ENCODE measurements around the gene ADRM1. TPM values are rescaled to one million over a fixed set of nuclear protein-coding genes. Genes with fewer than 3 reads are reported as not detected.
A peak's percentile ranks its signal among the peaks of the same experiment; 100 is the strongest.

Gene ADRM1
- total and polyA plus RNA-seq, 5 donors from 2014 or later, result 67.9 to 117 (median 101) TPM

- H3K4me1 ChIP-seq (ENCODE audit: control insufficient read depth, insufficient read depth, low read length, poor library complexity, severe bottlenecking), result peaks cover 25% of the 10 kb centered on the region
- no peaks in the 10 kb centered on the region for H3K9me3 Mint-ChIP-seq
- H3K9me3 ChIP-seq (ENCODE audit: control insufficient read depth in 2 of 2, low read length in 2 of 2), result no peaks in the 10 kb centered on the region
- no peak for ATAC-seq (ENCODE audit: low read depth in 2 of 2)
- no peaks in the 10 kb centered on the region for H3K27me3 ChIP-seq (ENCODE audit: control insufficient read depth, insufficient read depth, low read length)
- H3K27ac ChIP-seq (ENCODE audit: insufficient read depth, low read length, poor library complexity, severe bottlenecking), result no peak overlapping the region
- no peak for DNase-seq
- H3K27ac Mint-ChIP-seq, result no peak overlapping the region
- H3K4me1 Mint-ChIP-seq, result peaks cover 5 to 25% (median 14%) of the 10 kb centered on the region in 4 donors
- H3K36me3 ChIP-seq (ENCODE audit: control insufficient read depth, insufficient read depth, low read length), result peaks cover 17% of the 10 kb centered on the region
- H3K27me3 Mint-ChIP-seq, result no peaks in the 10 kb centered on the region
- peaks cover 3% of the 10 kb centered on the region for H3K36me3 Mint-ChIP-seq
- no peak overlapping the region for H3K4me3 ChIP-seq (ENCODE audit: low read depth, low read length)
- no peak overlapping the region for H3K4me3 Mint-ChIP-seq
These were observed 2.5 kb upstream of the ADRM1 start for GRCh38 chr20:62300319-62300718.

- Histone ChIP-seq H3K9me3 (ENCODE audit: control insufficient read depth in 2 of 2, low read length in 2 of 2) (no peaks in the 10 kb centered on the region), H3K27me3 (ENCODE audit: control insufficient read depth, insufficient read depth, low read length) (no peaks in the 10 kb centered on the region), H3K27ac (ENCODE audit: insufficient read depth, low read length, poor library complexity, severe bottlenecking) (peak overlapping the region; percentile 92), H3K4me1 (ENCODE audit: control insufficient read depth, insufficient read depth, low read length, poor library complexity, severe bottlenecking) (peaks cover 31% of the 10 kb centered on the region), H3K4me3 (ENCODE audit: low read depth, low read length) (no peak overlapping the region), H3K36me3 (ENCODE audit: control insufficient read depth, insufficient read depth, low read length) (peaks cover 18% of the 10 kb centered on the region)
- no peak for ATAC-seq (ENCODE audit: low read depth in 2 of 2)
- Mint-ChIP-seq H3K4me3 (peak overlapping the region; percentile 9 to 97 (median 75)), H3K9me3 (no peaks in the 10 kb centered on the region), H3K27ac (peak overlapping the region in 2 of 3 donors; percentile 40 to 93), H3K36me3 (peaks cover 6% of the 10 kb centered on the region), H3K4me1 (peaks cover 5 to 31% (median 15%) of the 10 kb centered on the region in 4 donors), H3K27me3 (no peaks in the 10 kb centered on the region)
- no peak for DNase-seq
These were observed 1.6 kb upstream of the ADRM1 start for GRCh38 chr20:62301111-62301668.

- Mint-ChIP-seq H3K4me1 (peaks cover 5 to 31% (median 15%) of the 10 kb centered on the region in 4 donors), H3K36me3 (peaks cover 6% of the 10 kb centered on the region), H3K9me3 (no peaks in the 10 kb centered on the region), H3K4me3 (peak overlapping the region; percentile 87 to 97 (median 96)), H3K27me3 (no peaks in the 10 kb centered on the region), H3K27ac (peak overlapping the region; percentile 93 to 100 (median 98))
- peaks cover 23% of the 10 kb centered on the region for H3K36me3 ChIP-seq (ENCODE audit: control insufficient read depth, insufficient read depth, low read length)
- DNase-seq (peak; percentile 74 to 95 (median 82)), ATAC-seq (ENCODE audit: low read depth in 2 of 2) (peak; percentile 48 to 52)
- peak overlapping the region; percentile 92 for H3K27ac ChIP-seq (ENCODE audit: insufficient read depth, low read length, poor library complexity, severe bottlenecking)
- no peaks in the 10 kb centered on the region for H3K27me3 ChIP-seq (ENCODE audit: control insufficient read depth, insufficient read depth, low read length)
- peak overlapping the region; percentile 59 for H3K4me3 ChIP-seq (ENCODE audit: low read depth, low read length)
- H3K4me1 ChIP-seq (ENCODE audit: control insufficient read depth, insufficient read depth, low read length, poor library complexity, severe bottlenecking), result peaks cover 31% of the 10 kb centered on the region
- no peaks in the 10 kb centered on the region for H3K9me3 ChIP-seq (ENCODE audit: control insufficient read depth in 2 of 2, low read length in 2 of 2)
These were observed 940 bp upstream of the ADRM1 start for GRCh38 chr20:62301773-62302340.

GRCh38 chr20:62303062-62303339, 204 bp downstream of the ADRM1 start:
- DNase-seq, result no peak
- peak overlapping the region; percentile 65 for H3K27ac ChIP-seq (ENCODE audit: insufficient read depth, low read length, poor library complexity, severe bottlenecking)
- H3K36me3 Mint-ChIP-seq, result peaks cover 6% of the 10 kb centered on the region
- H3K9me3 ChIP-seq (ENCODE audit: control insufficient read depth in 2 of 2, low read length in 2 of 2), result no peaks in the 10 kb centered on the region
- H3K4me3 ChIP-seq (ENCODE audit: low read depth, low read length), result no peak overlapping the region
- H3K27me3 ChIP-seq (ENCODE audit: control insufficient read depth, insufficient read depth, low read length), result no peaks in the 10 kb centered on the region
- no peak for ATAC-seq (ENCODE audit: low read depth in 2 of 2)
- no peaks in the 10 kb centered on the region for H3K27me3 Mint-ChIP-seq
- peaks cover 32% of the 10 kb centered on the region for H3K36me3 ChIP-seq (ENCODE audit: control insufficient read depth, insufficient read depth, low read length)
- peaks cover 5 to 31% (median 15%) of the 10 kb centered on the region in 4 donors for H3K4me1 Mint-ChIP-seq
- H3K27ac Mint-ChIP-seq, result peak overlapping the region in 2 of 3 donors; percentile 93 to 98
- peaks cover 31% of the 10 kb centered on the region for H3K4me1 ChIP-seq (ENCODE audit: control insufficient read depth, insufficient read depth, low read length, poor library complexity, severe bottlenecking)
- H3K4me3 Mint-ChIP-seq, result peak overlapping the region; percentile 87 to 97 (median 96)
- no peaks in the 10 kb centered on the region for H3K9me3 Mint-ChIP-seq

GRCh38 chr20:62303340-62304226, 786 bp downstream of the ADRM1 start:
- Histone ChIP-seq H3K36me3 (ENCODE audit: control insufficient read depth, insufficient read depth, low read length) (peaks cover 38% of the 10 kb centered on the region), H3K27ac (ENCODE audit: insufficient read depth, low read length, poor library complexity, severe bottlenecking) (peak overlapping the region; percentile 65), H3K4me1 (ENCODE audit: control insufficient read depth, insufficient read depth, low read length, poor library complexity, severe bottlenecking) (peaks cover 31% of the 10 kb centered on the region), H3K9me3 (ENCODE audit: control insufficient read depth in 2 of 2, low read length in 2 of 2) (no peaks in the 10 kb centered on the region), H3K27me3 (ENCODE audit: control insufficient read depth, insufficient read depth, low read length) (no peaks in the 10 kb centered on the region), H3K4me3 (ENCODE audit: low read depth, low read length) (peak overlapping the region; percentile 70)
- ATAC-seq (ENCODE audit: low read depth in 2 of 2) (no peak), DNase-seq (peak in 1 of 3 donors; percentile 34)
- Mint-ChIP-seq H3K27me3 (no peaks in the 10 kb centered on the region), H3K4me1 (peaks cover 5 to 31% (median 15%) of the 10 kb centered on the region in 4 donors), H3K36me3 (peaks cover 7% of the 10 kb centered on the region), H3K4me3 (peak overlapping the region; percentile 86 to 92 (median 90)), H3K27ac (peak overlapping the region; percentile 74 to 88 (median 81)), H3K9me3 (no peaks in the 10 kb centered on the region)

- peaks cover 41% of the 10 kb centered on the region for H3K36me3 ChIP-seq (ENCODE audit: control insufficient read depth, insufficient read depth, low read length)
- Mint-ChIP-seq H3K36me3 (peaks cover 13% of the 10 kb centered on the region), H3K4me3 (peak overlapping the region; percentile 86 to 92 (median 90)), H3K27ac (peak overlapping the region in 2 of 3 donors; percentile 81 to 88), H3K4me1 (peaks cover 5 to 31% (median 15%) of the 10 kb centered on the region in 4 donors), H3K9me3 (no peaks in the 10 kb centered on the region), H3K27me3 (no peaks in the 10 kb centered on the region)
- H3K27ac ChIP-seq (ENCODE audit: insufficient read depth, low read length, poor library complexity, severe bottlenecking), result no peak overlapping the region
- DNase-seq (no peak), ATAC-seq (ENCODE audit: low read depth in 2 of 2) (no peak)
- peak overlapping the region; percentile 70 for H3K4me3 ChIP-seq (ENCODE audit: low read depth, low read length)
- H3K9me3 ChIP-seq (ENCODE audit: control insufficient read depth in 2 of 2, low read length in 2 of 2), result no peaks in the 10 kb centered on the region
- peaks cover 31% of the 10 kb centered on the region for H3K4me1 ChIP-seq (ENCODE audit: control insufficient read depth, insufficient read depth, low read length, poor library complexity, severe bottlenecking)
- H3K27me3 ChIP-seq (ENCODE audit: control insufficient read depth, insufficient read depth, low read length), result no peaks in the 10 kb centered on the region
These were observed 1.7 kb downstream of the ADRM1 start for GRCh38 chr20:62304331-62305148.

GRCh38 chr20:62305149-62305764, 2.5 kb downstream of the ADRM1 start:
- Mint-ChIP-seq H3K27ac (no peak overlapping the region), H3K9me3 (no peaks in the 10 kb centered on the region), H3K4me3 (peak overlapping the region; percentile 65 to 89 (median 83)), H3K36me3 (peaks cover 13% of the 10 kb centered on the region), H3K4me1 (peaks cover 5 to 28% (median 15%) of the 10 kb centered on the region in 4 donors), H3K27me3 (no peaks in the 10 kb centered on the region)
- ATAC-seq (ENCODE audit: low read depth in 2 of 2) (no peak), DNase-seq (no peak)
- Histone ChIP-seq H3K4me1 (ENCODE audit: control insufficient read depth, insufficient read depth, low read length, poor library complexity, severe bottlenecking) (peaks cover 31% of the 10 kb centered on the region), H3K9me3 (ENCODE audit: control insufficient read depth in 2 of 2, low read length in 2 of 2) (no peaks in the 10 kb centered on the region), H3K4me3 (ENCODE audit: low read depth, low read length) (peak overlapping the region; percentile 30), H3K27ac (ENCODE audit: insufficient read depth, low read length, poor library complexity, severe bottlenecking) (no peak overlapping the region), H3K36me3 (ENCODE audit: control insufficient read depth, insufficient read depth, low read length) (peaks cover 41% of the 10 kb centered on the region), H3K27me3 (ENCODE audit: control insufficient read depth, insufficient read depth, low read length) (no peaks in the 10 kb centered on the region)

Data from CD4-positive, CD25-positive, alpha-beta regulatory T cell (primary cell).